Activated CD4-positive, alpha-beta memory T cell treated with anti-CD3 and anti-CD28 coated beads for 36 hours (primary cell): ENCODE results near the gene DOCK6. TPM values are rescaled to one million over a fixed set of nuclear protein-coding genes. Genes with fewer than 3 reads are reported as not detected.

ENCODE experiments used
- CTCF ChIA-PET: fragments of 350-600 bp; sonication (Branson Sonifier 250); formaldehyde crosslinking; loops from one replicate; lab custom pipeline; 2021; ENCODE audit warnings: antibody characterized with exemption, inconsistent platforms; lab: Charles Lee
- POLR2A ChIA-PET: fragments of 350-600 bp; sonication (Branson Sonifier 250); formaldehyde crosslinking; loops from one replicate; lab custom pipeline; 2021; ENCODE audit warnings: antibody characterized with exemption; lab: Charles Lee
- DNase-seq: peaks from one replicate; pipeline ENCODE4 v3.0.0-alpha.2; 2020
- H3K27ac Mint-ChIP-seq: one replicate; pipeline ENCODE4 v1.8.0; 2021; ENCODE audit warnings: mixed read lengths
- H3K27me3 Mint-ChIP-seq: one replicate; pipeline ENCODE4 v1.8.0; 2021; ENCODE audit warnings: mixed read lengths
- H3K36me3 Mint-ChIP-seq: one replicate; pipeline ENCODE4 v1.8.0; 2021; ENCODE audit warnings: mixed read lengths
- H3K4me1 Mint-ChIP-seq: one replicate; pipeline ENCODE4 v1.8.0; 2021; ENCODE audit warnings: low read depth, mixed read lengths
- H3K4me3 Mint-ChIP-seq: one replicate; pipeline ENCODE4 v1.8.0; 2021; ENCODE audit warnings: mild to moderate bottlenecking, mixed read lengths
- H3K9me3 Mint-ChIP-seq: one replicate; pipeline ENCODE4 v1.8.0; 2021; ENCODE audit warnings: mixed read lengths
- intact Hi-C: fragments of 100-400 bp; cut with micrococcal nuclease; formaldehyde crosslinking; loops from one replicate; pipeline ENCODE4 v1.15.1; 2023
- total RNA-seq, 2 experiments: library from RNA; stranded (reverse); gene quantifications; one replicate each; pipeline ENCODE4 v1.2.3, GENCODE V29; 2021

DOCK6 gene
- total RNA-seq, 2 experiments from 2014 or later, result 5.8 to 5.9 TPM

DNA sequence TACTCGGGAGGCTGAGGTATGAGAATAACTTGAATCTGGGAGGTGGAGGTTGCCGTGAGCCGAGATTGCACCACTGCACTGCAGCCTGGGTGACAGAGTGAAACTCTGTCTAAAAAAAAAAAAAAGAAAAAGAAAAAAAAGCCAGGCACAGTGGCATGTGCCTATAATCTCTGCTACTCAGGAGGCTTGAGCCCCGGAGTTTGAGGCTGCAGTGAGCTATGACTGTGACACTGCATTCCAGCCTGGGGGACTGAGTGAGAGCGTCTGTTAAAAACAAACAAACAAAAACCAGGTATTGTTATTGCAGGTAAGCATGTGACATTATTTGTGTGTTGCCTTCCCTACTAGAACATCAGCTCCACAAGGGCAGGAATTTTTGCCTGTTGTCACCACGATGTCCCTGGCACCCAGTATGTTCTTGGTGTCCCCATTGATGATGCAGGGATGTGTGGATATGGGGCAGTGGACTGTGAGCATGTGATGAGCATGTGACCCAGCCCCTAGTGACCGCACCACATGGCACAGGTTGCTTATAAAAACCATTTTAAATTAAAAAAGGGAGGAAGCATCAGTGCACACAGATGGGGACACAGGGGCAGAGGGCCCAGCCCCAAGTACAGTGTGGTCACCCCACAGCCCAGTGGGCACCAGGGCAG, 63.4 kb downstream of the DOCK6 start:
- Mint-ChIP-seq H3K4me1 (peaks cover 8% of the 10 kb centered on the region), H3K9me3 (no peaks in the 10 kb centered on the region), H3K27ac (no peak overlapping the region), H3K4me3 (no peak overlapping the region), H3K36me3 (no peaks in the 10 kb centered on the region), H3K27me3 (peaks cover 15% of the 10 kb centered on the region)
- intact Hi-C loops, result loop anchor here (5.0 kb wide), 1 partner anchor 42 kb away; the partner anchor contains the start of gene SPC24
- ChIA-PET CTCF (interaction anchor here (1.4 kb wide), 1 partner anchor 61 kb away, joined by 4 read pairs; no protein-coding TSS in a partner anchor), POLR2A (no interaction called here)
- no peak for DNase-seq

DNA sequence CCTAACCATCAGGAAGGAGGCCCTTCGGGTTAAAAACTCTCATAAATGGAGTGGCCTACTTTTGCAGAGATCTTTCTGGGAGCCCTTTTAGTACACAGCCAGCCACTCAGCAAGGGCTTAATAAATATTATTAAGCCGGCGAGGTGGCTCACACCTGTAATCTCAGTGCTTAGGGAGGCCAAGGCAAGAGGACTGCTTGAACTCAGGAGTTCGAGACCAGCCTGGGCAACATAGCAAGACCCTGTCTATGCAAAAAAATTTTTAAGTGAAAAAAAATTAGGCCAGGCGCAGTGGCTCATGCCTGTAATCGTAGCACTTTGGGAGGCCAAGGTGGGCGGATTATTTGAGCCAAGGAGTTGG, 64.2 kb downstream of the DOCK6 start:
- Mint-ChIP-seq H3K4me3 (peak overlapping the region; percentile 66), H3K36me3 (no peaks in the 10 kb centered on the region), H3K4me1 (peaks cover 8% of the 10 kb centered on the region), H3K27ac (no peak overlapping the region), H3K9me3 (no peaks in the 10 kb centered on the region), H3K27me3 (peaks cover 15% of the 10 kb centered on the region)
- no peak for DNase-seq
- intact Hi-C loops, result loop anchor here (5.0 kb wide), 1 partner anchor 41 kb away; the partner anchor contains the start of gene SPC24
- ChIA-PET CTCF (interaction anchor here (0.7 to 1.4 kb wide), 4 partner anchors 60 to 284 kb away, joined by 3 to 4 read pairs (median 4); no protein-coding TSS in a partner anchor), POLR2A (no interaction called here)

DNA sequence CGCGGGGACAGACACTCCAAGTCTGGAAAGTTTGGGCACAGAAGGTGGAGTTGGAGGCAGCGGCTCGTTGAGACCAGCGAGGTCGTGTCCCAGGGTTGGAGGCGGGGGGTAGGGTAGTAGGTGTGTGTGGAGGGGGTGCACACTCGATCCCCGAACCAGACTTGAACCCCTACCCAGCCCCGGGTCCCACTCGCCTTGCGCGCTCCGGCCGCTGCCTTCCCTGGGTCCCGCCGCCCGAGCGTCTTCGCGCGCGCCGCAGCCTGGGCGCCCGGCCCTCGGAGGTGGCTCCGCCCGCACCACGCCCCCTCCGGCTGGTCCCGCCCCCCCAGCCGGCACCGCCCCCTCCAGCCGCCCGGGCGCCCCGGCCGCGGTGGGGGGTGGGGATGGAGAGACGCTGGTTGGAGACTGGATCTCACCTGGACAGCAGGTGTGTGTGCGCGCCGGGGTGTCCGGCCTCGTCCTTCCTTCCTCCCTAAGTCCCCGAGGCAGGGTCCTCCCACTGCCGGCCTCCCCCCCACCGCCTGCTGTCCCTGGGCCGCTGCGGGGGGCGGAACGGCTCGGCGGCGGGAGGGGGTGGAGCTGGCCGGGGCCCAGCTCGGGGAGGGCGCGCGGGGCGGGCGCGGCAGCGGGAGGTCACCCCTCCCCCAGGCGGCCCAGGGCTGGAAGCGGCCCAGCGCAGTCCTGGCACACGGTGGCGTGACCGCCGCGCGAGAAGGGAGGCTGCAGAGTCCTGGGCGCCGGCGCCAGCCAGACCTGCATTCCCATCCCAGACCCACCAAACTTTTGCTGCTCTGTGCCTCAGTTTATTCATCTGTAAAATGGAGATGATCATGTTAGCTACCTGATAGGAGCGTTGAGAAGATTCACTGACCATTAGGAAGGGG, 64.8 kb downstream of the DOCK6 start, which contains the start of gene KANK2:
Gene KANK2 (minus strand): TSS at position 255 of the 884 bp plus-strand sequence. CDS start 3,034 bp downstream, outside the sequence.
- ChIA-PET CTCF (interaction anchor here (0.7 to 1.4 kb wide), 4 partner anchors 60 to 285 kb away, joined by 3 to 4 read pairs (median 4); no protein-coding TSS in a partner anchor), POLR2A (interaction anchor here (0.7 kb wide), 1 partner anchor 557 kb away, joined by 4 read pairs; no protein-coding TSS in a partner anchor)
- H3K36me3 Mint-ChIP-seq, result no peaks in the 10 kb centered on the region
- H3K27ac Mint-ChIP-seq, result no peak within 1 kb of the TSS
- H3K9me3 Mint-ChIP-seq, result no peaks in the 10 kb centered on the region
- DNase-seq, result peak; percentile 82
- H3K27me3 Mint-ChIP-seq, result peaks cover 15% of the 10 kb centered on the region
- peaks cover 8% of the 10 kb centered on the region for H3K4me1 Mint-ChIP-seq
- intact Hi-C loops, result loop anchor here (5.0 kb wide), 1 partner anchor 40 kb away; the partner anchor contains the start of gene SPC24
- H3K4me3 Mint-ChIP-seq, result peak within 1 kb of the TSS; percentile 66

DNA sequence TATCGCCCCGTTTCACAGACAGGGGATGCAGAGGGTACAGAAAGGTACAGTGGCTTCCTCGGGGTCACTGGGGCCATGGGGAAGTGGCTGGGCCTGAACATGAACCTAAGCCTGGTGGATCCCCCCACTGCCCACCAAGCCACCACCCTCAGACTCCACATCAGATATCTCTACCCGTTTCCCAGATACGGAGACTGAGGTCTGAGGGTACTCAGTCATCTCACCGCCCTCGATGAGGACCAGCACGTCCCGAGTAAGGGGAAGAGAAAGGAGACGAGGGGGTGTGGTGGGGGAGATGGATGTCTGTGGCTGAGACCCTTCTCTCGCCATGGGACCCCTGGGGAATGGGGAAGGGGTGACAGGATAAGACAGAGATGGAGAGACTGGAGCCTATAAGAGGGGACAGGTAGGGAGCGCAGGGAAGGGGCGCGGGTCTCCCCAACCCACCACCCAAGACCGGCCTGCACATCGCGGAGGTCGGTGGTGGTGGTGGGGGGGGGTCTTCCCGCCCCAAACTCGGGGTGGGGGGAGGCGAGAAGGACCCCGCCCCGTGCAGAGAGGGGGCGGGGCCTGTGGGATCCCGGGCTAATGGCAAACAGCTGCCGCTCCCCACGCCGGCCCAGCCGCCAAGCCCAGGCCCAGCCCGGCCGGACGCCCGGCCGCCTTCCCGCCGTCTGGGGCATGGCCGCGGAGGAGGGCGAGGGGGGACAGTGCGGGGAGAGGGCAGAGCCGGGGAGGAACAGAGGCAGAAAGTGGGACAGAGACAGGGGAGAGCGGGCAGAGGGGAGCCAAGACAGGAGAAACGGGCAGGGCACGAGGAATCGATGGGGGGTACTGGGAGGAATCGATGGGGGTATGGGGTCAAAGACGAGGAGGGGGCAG, 65.7 kb downstream of the DOCK6 start:
- Mint-ChIP-seq H3K4me1 (peaks cover 8% of the 10 kb centered on the region), H3K9me3 (no peaks in the 10 kb centered on the region), H3K36me3 (no peaks in the 10 kb centered on the region), H3K27ac (no peak overlapping the region), H3K27me3 (peaks cover 15% of the 10 kb centered on the region), H3K4me3 (peak overlapping the region; percentile 48)
- ChIA-PET POLR2A (interaction anchor here (0.7 kb wide), 1 partner anchor 556 kb away, joined by 4 read pairs; no protein-coding TSS in a partner anchor), CTCF (no interaction called here)
- DNase-seq, result no peak
- intact Hi-C loops, result loop anchor here (5.0 kb wide), 1 partner anchor 39 kb away; the partner anchor contains the start of gene SPC24

DNA sequence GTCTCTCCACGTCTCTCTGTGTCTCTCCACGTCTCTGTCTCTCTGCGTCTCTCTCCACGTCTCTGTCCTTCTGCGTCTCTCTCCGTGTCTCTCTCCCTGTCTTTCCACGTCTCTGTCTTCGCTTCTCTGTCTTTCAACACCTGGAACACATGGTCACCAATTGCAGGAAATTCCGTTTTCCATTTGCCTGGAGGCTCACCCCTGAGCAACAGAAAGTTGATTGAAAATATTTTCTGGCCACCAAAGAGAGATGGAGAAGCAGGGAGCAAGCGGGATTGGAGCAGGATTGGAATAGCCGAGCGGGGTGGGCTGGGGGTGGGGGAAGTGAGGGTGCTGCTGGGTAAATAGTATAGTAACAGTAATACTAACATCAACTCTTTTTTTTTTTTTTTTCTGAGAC, 66.6 kb downstream of the DOCK6 start:
- ChIA-PET POLR2A (no interaction called here), CTCF (no interaction called here)
- Mint-ChIP-seq H3K27ac (no peak overlapping the region), H3K4me3 (no peak overlapping the region), H3K27me3 (peaks cover 15% of the 10 kb centered on the region), H3K4me1 (peaks cover 8% of the 10 kb centered on the region), H3K9me3 (no peaks in the 10 kb centered on the region), H3K36me3 (no peaks in the 10 kb centered on the region)
- no peak for DNase-seq
- intact Hi-C loops, result loop anchor here (5.0 kb wide), 1 partner anchor 38 kb away; the partner anchor contains the start of gene SPC24

- peaks cover 15% of the 10 kb centered on the region for H3K27me3 Mint-ChIP-seq
- no peaks in the 10 kb centered on the region for H3K36me3 Mint-ChIP-seq
- CTCF ChIA-PET, result no interaction called here
- POLR2A ChIA-PET, result no interaction called here
- intact Hi-C loops, result loop anchor here (5.0 kb wide), 1 partner anchor 38 kb away; the partner anchor contains the start of gene SPC24
- no peak overlapping the region for H3K4me3 Mint-ChIP-seq
- no peak for DNase-seq
- no peak overlapping the region for H3K27ac Mint-ChIP-seq
- no peaks in the 10 kb centered on the region for H3K9me3 Mint-ChIP-seq
- peaks cover 8% of the 10 kb centered on the region for H3K4me1 Mint-ChIP-seq
Observed at GRCh38 chr19:11194656-11195558, 67.4 kb downstream of the DOCK6 start.

DNA sequence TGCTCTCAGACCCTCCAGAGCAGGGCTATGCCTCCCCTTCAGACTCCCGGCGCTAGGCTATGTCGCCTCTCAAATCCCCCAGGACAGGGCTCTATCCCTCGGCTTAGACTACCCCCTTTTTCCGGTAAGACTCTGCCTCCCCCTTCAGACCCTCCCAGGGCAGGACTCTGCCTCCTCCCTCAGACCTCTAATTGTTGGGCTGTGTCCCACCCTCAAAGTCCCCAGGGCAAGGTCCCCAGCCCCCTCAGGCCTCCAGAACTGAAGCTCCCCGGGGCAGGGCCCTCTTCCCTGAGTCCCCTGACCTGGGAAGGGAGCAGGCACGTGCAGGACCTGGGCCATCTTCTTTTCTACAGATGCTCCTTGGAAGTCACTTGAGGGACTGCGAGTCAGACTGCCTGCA, 68.2 kb downstream of the DOCK6 start:
- CTCF ChIA-PET, result no interaction called here
- intact Hi-C loops, result no loop called here
- no peaks in the 10 kb centered on the region for H3K36me3 Mint-ChIP-seq
- H3K4me1 Mint-ChIP-seq, result peaks cover 8% of the 10 kb centered on the region
- no peak for DNase-seq
- H3K4me3 Mint-ChIP-seq, result no peak overlapping the region
- POLR2A ChIA-PET, result no interaction called here
- no peak overlapping the region for H3K27ac Mint-ChIP-seq
- no peaks in the 10 kb centered on the region for H3K9me3 Mint-ChIP-seq
- peaks cover 13% of the 10 kb centered on the region for H3K27me3 Mint-ChIP-seq

GRCh38 chr19:11192957-11193939, 69.1 kb downstream of the DOCK6 start:
- H3K4me3 Mint-ChIP-seq, result no peak overlapping the region
- ChIA-PET POLR2A (interaction anchor here (0.5 kb wide), 1 partner anchor 31 kb away, joined by 4 read pairs; no protein-coding TSS in a partner anchor), CTCF (no interaction called here)
- peaks cover 8% of the 10 kb centered on the region for H3K4me1 Mint-ChIP-seq
- H3K27me3 Mint-ChIP-seq, result peaks cover 13% of the 10 kb centered on the region
- no peak for DNase-seq
- no peaks in the 10 kb centered on the region for H3K9me3 Mint-ChIP-seq
- no peak overlapping the region for H3K27ac Mint-ChIP-seq
- intact Hi-C loops, result no loop called here
- no peaks in the 10 kb centered on the region for H3K36me3 Mint-ChIP-seq

- intact Hi-C loops, result no loop called here
- Mint-ChIP-seq H3K4me1 (peaks cover 6% of the 10 kb centered on the region), H3K27ac (no peak overlapping the region), H3K4me3 (no peak overlapping the region), H3K36me3 (no peaks in the 10 kb centered on the region), H3K9me3 (no peaks in the 10 kb centered on the region), H3K27me3 (peaks cover 11% of the 10 kb centered on the region)
- ChIA-PET CTCF (no interaction called here), POLR2A (no interaction called here)
- DNase-seq, result no peak
Observed at GRCh38 chr19:11191934-11192333, 70.4 kb downstream of the DOCK6 start.

- H3K4me3 Mint-ChIP-seq, result no peak overlapping the region
- no peaks in the 10 kb centered on the region for H3K36me3 Mint-ChIP-seq
- peaks cover 7% of the 10 kb centered on the region for H3K27me3 Mint-ChIP-seq
- ChIA-PET POLR2A (no interaction called here), CTCF (no interaction called here)
- H3K27ac Mint-ChIP-seq, result no peak overlapping the region
- intact Hi-C loops, result no loop called here
- peaks cover 3% of the 10 kb centered on the region for H3K4me1 Mint-ChIP-seq
- DNase-seq, result no peak
- no peaks in the 10 kb centered on the region for H3K9me3 Mint-ChIP-seq
Observed at GRCh38 chr19:11191273-11191755, 71.0 kb downstream of the DOCK6 start.
